ENCODE results near the gene BBS1.

The BBS1 gene

DNA sequence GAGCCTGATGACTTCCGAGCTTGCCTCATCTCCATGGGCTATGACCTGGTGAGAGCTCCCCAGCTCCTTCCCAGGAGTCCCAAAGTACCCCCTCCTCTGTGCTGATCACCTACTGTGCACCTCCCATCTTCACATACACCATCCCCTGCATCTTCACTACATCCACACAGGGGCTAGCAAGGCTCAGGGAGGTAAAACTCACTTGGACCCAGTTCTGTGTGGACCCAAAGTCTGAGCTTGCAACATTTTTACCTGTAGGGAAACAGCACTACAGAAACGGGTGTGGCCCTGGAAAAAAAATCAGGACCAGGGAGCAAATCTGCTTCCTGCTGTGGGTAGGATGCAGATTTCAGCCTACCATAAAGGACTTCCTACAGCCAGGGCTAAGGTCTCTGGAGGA lies 51.8 kb downstream of the BBS1 start:
- TF ChIP-seq, protein P1, sequence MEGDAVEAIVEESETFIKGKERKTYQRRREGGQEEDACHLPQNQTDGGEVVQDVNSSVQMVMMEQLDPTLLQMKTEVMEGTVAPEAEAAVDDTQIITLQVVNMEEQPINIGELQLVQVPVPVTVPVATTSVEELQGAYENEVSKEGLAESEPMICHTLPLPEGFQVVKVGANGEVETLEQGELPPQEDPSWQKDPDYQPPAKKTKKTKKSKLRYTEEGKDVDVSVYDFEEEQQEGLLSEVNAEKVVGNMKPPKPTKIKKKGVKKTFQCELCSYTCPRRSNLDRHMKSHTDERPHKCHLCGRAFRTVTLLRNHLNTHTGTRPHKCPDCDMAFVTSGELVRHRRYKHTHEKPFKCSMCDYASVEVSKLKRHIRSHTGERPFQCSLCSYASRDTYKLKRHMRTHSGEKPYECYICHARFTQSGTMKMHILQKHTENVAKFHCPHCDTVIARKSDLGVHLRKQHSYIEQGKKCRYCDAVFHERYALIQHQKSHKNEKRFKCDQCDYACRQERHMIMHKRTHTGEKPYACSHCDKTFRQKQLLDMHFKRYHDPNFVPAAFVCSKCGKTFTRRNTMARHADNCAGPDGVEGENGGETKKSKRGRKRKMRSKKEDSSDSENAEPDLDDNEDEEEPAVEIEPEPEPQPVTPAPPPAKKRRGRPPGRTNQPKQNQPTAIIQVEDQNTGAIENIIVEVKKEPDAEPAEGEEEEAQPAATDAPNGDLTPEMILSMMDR (conservative IDR thresholded peaks at IDR 0.05; ENCODE audit: control insufficient read depth, insufficient read depth, low read depth, low read length) = no peak
- no peak overlapping the region for H3K4me3 ChIP-seq (ENCODE audit: control insufficient read depth, low read depth, low read length)
- no peak for DNase-seq (ENCODE audit: low read depth)

DNA sequence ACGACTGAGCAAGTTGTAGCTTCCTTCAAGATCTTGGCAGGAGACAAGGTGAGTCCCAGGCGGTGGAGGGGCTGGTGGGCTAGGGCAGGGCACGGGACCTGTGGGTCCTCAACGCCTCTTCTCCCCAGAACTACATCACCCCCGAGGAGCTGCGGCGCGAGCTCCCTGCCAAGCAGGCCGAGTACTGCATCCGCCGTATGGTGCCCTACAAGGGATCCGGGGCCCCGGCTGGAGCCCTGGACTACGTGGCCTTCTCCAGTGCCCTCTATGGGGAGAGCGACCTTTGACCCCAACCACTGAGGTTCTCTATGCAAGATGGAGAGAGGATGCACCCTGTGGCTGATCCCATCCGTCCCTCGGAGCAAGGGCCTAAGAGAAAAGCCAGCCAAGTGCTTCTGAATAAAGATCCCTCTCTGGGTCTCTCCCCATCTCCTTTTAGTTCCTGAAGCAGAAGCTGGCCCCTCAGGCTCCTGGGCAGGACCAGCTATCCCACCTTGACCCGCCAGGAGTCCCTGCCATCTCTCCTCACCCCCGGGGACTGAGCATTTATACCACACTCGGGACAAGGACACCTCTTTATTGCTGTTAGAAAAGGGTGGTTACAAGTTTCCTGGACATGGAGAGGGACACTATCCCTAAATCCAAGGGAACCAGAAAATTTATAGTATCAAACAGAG lies 52.6 kb downstream of the BBS1 start:
- H3K4me3 ChIP-seq (ENCODE audit: control insufficient read depth, low read depth, low read length) = no peak overlapping the region
- no peak for DNase-seq (ENCODE audit: low read depth)
- TF ChIP-seq, protein P1 (conservative IDR thresholded peaks at IDR 0.05; ENCODE audit: control insufficient read depth, insufficient read depth, low read depth, low read length) = no peak

- TF ChIP-seq, protein P1 (conservative IDR thresholded peaks at IDR 0.05; ENCODE audit: control insufficient read depth, insufficient read depth, low read depth, low read length) = no peak
- no peak overlapping the region for H3K4me3 ChIP-seq (ENCODE audit: control insufficient read depth, low read depth, low read length)
- DNase-seq (ENCODE audit: low read depth) = no peak
These were observed 53.4 kb downstream of the BBS1 start for GRCh38 chr11:66563832-66564231.

GRCh38 chr11:66564538-66564937 lies 54.1 kb downstream of the BBS1 start:
- TF ChIP-seq, protein P1 (conservative IDR thresholded peaks at IDR 0.05; ENCODE audit: control insufficient read depth, insufficient read depth, low read depth, low read length) = no peak
- DNase-seq (ENCODE audit: low read depth) = no peak
- H3K4me3 ChIP-seq (ENCODE audit: control insufficient read depth, low read depth, low read length) = no peak overlapping the region

- no peak overlapping the region for H3K4me3 ChIP-seq (ENCODE audit: control insufficient read depth, low read depth, low read length)
- TF ChIP-seq, protein P1 (conservative IDR thresholded peaks at IDR 0.05; ENCODE audit: control insufficient read depth, insufficient read depth, low read depth, low read length) = no peak
- no peak for DNase-seq (ENCODE audit: low read depth)
These were observed 54.5 kb downstream of the BBS1 start for GRCh38 chr11:66564984-66565383.

- no peak overlapping the region for H3K4me3 ChIP-seq (ENCODE audit: control insufficient read depth, low read depth, low read length)
- TF ChIP-seq, protein P1 (conservative IDR thresholded peaks at IDR 0.05; ENCODE audit: control insufficient read depth, insufficient read depth, low read depth, low read length) = no peak
- DNase-seq (ENCODE audit: low read depth) = no peak
These were observed 55.8 kb downstream of the BBS1 start for GRCh38 chr11:66566221-66566620.

- DNase-seq (ENCODE audit: low read depth) = no peak
- peak overlapping the region; percentile 26 for H3K4me3 ChIP-seq (ENCODE audit: control insufficient read depth, low read depth, low read length)
- TF ChIP-seq, protein P1 (conservative IDR thresholded peaks at IDR 0.05; ENCODE audit: control insufficient read depth, insufficient read depth, low read depth, low read length) = no peak
These were observed 57.3 kb downstream of the BBS1 start for GRCh38 chr11:66567787-66568123.
